Activated T-cell treated with anti-CD3 and anti-CD28 coated beads, Interleukin-2, amount 50 U/mL, for 48 hours (primary cell): ENCODE results near the gene NRGN.

Source experiments
- DNase-seq, 2 experiments: peaks; one replicate each; pipeline ENCODE4 v3.0.0-alpha.2; 2020

NRGN gene

DNA sequence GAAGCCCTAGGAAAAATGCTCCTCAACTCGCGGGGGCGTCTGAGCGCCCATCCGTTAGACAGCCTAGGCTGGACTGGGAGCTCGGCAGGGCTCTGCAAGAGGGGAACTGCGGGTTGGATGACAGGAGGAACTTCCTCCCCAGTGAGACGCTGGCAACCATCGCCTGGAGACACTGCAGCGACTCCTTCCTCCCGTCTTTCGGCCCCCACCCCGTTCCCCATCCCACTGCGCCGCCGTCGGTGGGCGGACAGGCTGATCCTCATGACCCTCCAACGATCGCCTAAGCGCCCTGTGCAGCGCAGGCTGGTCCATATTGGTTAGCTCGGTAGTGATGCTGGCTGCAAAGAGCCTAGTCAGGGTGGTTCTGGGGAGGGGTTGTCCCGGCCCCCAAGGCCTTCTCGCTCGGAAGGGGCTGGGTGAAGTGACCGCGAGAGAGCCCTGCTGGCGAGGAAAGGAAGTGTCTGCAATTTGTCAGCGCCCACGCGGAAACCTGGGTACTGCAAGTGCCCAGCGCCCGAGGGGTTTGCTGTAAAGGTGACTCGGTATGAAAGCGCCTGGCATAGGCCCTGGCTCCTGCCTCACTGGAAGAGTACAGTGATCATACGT, 638 bp downstream of the NRGN start:
- DNase-seq = peak; percentile 74 to 81

DNA sequence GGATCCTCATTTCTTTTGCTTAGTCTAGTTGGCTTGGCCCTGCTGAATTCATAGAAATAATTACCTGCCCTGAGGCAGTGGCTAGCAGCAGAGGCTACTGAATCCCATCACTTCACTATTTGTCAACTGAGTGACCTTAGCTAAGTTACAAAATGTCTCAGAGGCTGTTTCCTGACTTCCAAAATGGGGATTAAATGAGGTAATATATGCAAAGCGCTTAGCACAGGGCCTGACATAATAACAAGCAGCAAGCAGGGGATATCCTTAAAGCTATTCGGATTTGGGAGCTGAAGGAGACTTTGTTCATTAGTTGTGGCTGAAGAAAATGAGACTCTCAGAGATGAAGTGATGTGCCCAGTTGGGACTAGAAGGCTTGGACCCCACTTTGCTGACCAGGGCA, 2.8 kb downstream of the NRGN start:
- DNase-seq = no peak

DNA sequence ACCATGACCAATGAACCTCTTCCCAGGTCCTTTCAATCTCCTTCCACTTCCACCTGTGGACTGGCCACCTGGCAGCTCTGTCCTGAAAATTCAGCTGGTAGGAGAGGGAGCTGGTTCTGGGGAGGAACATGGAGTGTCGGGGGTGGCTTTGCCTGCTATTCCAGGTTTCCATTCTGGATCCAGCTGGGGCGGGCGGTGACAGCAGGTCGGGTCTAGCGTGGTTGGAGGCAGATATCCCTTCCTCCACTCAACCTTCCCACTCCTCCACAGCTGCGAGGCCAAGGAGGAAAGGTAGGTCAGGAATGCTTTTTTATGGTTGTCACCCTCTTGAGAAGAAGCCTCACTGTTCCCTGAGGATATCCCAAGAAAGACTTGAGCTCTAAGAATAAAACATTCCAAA, 3.3 kb downstream of the NRGN start:
- no peak for DNase-seq

DNA sequence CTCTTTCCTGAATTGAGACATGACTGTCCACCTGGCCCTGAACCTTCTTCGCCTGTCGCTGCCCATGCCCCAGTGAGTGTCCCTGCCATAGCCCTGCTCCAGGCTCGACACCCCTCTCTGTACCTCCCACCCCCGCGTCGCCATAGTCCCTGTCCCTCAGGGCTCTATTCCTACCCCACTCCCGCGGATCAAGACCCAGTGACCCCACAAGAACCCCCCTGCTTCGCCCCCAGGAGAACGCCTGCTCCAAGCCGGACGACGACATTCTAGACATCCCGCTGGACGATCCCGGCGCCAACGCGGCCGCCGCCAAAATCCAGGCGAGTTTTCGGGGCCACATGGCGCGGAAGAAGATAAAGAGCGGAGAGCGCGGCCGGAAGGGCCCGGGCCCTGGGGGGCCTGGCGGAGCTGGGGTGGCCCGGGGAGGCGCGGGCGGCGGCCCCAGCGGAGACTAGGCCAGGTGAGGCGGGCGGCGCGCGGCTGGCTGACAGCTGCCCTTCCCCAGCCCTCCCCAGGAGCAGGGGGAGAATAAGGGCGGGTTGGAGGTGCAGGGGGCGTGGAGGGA, 5.6 kb downstream of the NRGN start:
- DNase-seq = no peak

DNA sequence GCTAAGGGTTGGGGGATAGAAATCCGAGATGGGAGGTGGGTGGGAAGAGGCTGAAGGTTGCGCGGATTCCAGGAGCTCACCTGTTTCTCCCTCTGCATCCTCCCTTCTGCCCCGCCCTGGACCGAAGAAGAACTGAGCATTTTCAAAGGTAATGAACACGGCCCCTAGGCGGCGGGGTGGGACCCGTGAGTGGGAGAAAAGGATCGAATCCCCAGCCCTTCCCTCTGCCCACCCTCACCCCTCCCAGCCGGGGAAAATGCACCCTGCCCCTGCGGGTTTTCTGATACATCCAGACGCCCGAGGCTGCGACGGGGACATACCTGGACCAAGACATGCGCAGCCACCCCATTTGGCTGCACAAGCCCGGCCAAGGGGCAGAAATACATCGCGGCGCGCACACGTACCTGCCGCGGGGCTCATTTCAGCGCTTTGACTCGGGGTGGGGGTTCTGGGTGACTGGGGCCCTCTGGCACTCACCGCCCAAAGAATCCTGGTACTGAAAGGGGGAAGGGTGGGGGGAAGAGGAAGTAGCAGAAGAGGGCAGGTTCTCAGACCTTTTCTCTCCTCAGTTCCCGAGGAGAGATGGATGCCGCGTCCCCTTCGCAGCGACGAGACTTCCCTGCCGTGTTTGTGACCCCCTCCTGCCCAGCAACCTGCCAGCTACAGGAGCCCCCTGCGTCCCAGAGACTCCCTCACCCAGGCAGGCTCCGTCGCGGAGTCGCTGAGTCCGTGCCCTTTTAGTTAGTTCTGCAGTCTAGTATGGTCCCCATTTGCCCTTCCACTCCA, 6.3 kb downstream of the NRGN start:
- DNase-seq = peak; percentile 59 to 67

DNA sequence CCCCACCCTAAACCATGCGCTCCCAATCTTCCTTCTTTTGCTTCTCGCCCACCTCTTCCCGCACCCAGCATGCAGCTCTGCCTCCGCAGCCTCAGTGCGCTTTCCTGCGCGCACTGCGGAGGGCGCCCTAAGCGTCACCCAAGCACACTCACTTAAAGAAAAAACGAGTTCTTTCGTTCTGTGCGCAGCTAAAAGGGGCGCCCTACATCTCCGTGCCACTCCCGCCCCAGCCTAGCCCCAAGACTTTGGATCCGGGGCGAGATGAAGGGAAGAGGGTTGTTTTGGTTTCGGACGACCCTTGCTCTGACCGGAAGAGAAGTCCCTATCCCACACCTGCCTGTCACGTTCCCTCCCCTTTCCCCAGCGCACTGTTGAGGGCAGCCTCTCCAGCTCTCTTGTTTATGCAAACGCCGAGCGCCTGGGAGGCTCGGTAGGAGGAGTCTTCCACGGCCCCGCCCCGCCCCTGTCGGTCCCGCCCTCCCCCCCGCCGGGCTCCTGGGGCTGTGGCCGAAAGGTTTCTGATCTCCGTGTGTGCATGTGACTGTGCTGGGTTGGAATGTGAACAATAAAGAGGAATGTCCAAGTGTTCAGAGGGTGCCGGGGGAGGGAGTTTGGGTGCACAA, 7.0 kb downstream of the NRGN start:
- peak; percentile 82 to 86 for DNase-seq

DNA sequence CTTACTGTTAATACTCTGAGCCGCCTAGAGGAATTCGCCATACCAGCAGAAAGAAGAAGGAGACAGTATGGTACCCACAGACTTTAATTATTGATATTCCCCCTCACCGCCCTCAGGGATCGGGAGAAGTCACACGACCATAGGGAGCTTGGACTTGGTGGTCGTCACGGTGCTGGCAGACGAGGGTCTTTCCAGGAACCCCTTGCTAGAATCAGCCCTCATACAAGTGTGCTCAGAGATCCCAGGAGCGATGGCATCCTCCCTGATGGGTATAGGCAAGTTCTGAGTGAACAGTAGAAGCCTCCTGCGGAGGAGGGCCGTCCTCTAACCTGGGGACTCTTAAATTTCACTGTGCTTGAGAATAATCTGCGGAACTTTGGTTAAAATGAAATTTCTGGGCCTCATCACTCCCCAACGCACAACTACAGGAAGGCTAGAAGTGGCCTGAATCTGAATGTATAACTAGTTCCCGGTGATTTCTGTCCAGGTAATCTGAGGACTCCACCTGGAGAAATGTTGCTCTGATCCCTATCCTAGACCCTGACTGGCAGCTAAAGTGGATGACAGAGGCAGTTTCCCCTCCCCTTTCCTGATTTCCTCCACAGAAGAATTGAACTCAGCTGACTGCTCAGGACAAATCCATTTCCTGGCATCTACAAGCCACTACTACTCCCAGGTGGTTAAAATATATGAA, 7.8 kb downstream of the NRGN start:
- DNase-seq = no peak

DNA sequence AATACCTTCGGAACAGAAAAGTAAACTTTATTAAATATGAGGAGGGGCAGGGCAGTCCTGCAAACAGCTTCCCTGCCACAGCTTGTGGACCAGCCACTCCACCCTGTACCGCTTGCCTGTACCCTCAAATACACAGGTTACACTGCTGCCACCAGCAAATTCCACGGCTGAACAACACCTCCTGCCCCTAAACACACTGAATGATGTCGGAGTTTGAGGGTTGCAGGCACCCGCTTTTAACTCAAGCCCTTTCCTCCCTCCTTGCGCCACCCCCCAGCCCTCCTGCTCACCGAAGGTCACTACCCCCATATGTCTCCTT, 8.3 kb downstream of the NRGN start:
- DNase-seq = no peak

DNA sequence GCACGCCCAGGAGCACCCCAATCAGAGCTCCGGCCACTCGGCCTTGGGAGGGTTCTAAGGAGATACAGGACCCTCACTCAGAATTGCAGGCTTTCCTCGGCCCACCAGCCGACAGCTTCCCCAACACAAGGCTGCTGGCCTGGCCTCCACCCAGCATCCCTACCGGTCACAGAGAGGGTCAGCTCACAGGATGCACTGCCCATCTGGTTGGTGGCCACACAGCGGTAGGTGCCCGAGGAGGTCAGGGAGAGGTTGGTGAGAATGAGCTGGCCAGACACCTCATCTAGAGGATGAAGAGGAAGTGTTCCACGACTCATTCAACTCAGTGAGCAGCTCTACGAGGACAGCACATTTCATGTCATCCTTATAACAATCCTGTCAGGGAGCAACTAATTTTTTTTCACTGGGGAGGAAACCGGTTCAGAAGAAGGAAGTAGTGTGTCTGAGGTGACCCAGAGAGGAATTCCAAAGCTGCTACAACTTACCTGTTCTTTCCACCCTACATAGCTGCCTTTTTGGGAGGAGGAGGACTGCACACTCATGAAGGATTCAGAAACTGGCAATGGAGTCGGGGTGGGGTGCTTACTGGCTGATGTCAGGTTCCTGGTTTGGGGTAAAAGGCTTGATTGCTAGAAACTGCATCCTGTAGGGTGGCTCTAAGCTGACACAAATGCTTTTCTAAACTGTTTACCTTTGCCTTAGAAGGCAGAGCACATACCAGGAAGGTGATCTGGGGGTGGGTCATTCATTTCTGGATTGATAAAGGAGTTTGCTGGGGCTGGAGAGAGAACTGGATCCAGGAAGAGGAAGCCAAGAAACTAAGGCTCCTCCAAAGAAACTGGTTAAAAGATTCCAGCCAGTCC, 9.0 kb downstream of the NRGN start:
- no peak for DNase-seq

DNA sequence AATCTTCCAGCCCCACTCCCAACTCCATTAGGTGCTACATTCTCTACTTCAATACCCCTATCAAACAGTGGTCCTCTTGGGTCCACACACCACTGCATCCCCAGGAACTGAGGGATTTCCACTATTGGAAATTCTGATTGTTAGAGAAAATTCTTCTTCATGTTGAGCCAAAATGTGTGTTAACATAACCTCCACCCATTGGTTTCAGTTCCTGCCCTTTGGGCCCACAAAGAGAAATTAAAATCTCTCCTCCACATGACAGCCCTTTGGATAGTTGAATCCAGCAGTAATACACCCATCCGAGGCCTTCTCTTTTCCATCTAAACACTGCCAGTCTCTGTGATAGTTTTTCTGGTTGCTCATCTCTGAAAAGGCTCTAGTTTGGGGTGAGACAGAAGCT, 10.2 kb downstream of the NRGN start:
- no peak for DNase-seq

DNA sequence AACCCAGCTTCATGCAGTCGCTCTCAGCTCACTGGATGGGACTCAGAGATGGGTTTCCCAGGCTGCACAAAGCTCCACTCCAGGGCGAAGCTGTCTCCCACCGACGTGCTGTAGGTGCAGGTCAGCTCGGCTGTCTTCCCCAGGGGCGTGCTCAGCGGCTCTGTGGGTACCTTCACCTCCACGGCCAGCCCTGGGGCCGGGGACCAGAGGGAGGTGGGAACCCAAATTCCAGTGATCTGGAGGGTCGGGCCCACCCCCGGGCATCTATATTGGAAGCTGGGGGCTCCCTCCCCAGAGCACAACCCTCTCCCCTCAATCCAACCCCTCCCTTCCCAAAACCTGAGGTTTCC, 11.6 kb downstream of the NRGN start:
- DNase-seq = no peak

DNA sequence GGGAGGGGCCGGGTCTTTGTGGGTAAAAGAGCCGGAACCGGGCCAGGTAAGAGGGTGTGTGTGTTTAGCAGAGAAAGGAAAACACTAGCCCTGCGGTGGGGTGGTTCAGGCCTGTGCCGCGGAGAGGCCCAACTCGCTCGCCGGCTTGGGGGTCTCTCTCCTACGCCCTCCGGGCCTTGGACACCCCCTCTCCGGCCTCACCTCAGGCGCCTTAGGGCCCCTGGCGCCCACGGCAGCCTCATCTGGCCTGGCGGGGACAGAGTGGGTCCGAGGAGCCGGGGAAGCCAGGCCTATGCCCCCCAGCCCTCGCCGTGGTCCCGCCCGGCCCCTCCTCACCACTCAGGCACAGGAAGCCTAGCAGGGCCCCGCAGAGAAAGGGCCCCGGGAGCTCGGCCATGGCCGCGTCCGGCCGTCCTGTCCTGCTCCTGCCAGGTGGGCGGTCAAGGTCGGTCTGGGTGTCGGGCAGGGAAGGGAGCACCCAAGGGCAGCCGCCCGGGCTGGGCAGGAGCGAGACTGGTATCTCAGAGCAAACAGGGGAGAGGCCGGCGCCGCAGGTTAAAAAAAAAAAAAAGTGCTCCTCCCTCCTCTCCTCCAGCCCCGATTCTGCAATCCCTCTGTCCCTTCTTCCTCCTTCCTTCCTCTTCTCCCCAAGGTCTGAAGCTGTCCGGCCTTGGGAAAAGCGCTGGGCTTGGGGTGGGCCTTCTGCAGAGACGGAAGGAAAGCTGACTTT, 12.2 kb downstream of the NRGN start, which contains the start of gene VSIG2:
TSS of gene VSIG2 (minus strand) at position 515 of the 730 bp plus-strand sequence. CDS start at position 397, 118 bp downstream.
- no peak for DNase-seq

DNA sequence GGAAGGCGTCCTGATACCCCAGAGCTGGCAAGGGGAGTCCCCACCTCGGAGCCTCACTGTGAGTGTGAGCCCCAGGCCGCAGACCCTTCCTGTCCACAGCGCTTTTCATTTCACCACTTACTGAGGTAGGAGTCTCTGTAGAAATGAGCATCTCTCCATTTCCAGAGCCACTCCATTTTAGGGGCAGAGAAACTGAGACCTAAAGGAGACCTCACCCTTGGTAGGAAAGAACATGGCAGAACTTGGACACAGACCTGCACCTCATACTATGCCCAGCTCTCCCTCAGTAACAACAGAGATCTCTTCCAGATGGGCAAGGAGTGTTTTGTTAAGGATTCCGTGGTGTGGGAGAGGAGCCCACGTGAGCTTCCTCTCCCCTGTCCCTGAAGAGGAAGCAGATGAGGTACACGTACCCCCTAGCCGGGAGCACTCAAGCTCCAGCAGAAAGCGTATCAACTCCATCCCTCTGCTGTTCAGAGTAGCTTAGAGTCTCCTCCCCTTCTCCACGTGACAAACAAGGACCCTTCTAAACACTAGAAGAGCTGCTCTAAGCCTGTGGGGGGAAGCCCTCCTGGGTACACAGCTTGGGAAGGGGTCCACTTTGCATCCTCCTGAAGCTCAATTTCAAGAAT, 12.8 kb downstream of the NRGN start:
- DNase-seq = no peak

DNA sequence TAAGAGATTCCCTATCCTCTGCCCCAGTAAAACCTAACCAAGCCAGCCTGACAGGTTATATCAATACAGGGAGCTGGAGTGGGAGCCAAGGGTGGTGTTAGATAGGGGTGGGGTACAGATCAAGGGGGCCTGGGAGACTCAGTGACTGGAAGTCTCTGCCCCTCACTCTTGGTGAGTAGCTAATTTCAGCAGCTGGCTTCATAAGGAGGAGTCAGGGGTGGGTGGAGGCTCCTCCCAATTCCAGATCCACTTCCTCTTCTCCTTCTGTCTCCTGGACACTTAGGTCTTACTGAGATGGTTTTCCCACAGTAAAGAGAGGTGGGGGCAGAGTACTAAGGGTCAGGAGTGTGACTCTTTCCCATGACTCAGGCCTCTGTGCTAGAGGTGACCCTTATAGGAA, 13.5 kb downstream of the NRGN start:
- DNase-seq = no peak

DNA sequence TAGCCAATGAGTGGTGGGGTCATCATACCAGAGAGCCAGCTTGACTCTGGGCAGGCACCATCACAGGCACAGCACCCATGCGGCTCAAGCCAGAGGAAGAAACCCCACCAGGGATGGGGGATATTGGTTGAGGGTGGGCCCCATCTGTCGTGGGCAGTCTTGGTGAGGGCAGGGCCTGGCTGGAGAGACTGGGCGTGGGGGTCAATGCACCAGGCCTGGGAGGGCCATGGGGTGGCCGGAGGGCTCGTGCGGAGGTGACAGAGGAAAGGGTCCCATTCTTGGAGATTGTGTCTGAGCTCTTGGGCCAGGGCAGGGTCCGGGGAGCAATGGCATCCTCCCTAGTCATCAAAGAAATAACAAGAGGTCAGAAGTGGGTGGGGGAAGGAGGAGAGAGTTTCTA, 13.9 kb downstream of the NRGN start:
- DNase-seq = no peak

DNA sequence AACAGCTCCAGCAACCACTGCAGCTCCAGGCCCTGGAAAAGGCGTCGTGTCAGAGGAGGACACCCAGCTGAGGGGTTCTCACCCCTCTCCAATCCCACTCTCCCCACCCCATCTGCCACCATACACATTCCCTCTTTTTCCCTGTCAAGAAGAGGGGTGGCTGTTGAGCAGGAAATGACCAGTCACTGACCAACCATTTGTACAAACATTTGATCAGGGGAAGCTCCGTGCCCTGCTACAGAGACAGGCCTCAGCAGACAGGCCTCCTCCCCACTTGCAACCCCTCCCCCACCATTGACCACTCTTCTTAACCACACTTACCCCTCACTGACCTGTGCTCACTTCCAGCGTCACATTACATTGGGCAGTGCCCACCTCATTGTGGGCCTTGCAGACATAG, 14.6 kb downstream of the NRGN start:
- DNase-seq = no peak

DNA sequence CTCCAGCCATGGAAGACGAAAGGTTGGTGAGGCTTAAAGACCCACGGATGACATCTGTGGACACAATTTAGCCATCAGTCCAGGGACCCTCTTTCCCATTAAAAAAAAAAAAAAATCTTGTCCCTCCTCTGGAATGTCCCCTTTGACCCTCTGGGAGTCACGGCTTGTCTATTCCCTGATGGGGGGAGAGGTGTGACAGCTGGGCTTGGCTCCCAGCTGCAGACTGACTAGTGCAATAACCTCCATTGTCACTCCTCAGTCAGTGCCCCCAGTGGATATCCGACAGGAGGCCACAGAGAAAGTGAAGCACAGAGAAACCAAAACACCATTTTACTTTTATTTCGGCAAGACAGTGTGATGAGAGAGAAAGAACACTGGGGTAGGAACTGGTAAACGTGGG, 15.0 kb downstream of the NRGN start:
- DNase-seq = no peak

DNA sequence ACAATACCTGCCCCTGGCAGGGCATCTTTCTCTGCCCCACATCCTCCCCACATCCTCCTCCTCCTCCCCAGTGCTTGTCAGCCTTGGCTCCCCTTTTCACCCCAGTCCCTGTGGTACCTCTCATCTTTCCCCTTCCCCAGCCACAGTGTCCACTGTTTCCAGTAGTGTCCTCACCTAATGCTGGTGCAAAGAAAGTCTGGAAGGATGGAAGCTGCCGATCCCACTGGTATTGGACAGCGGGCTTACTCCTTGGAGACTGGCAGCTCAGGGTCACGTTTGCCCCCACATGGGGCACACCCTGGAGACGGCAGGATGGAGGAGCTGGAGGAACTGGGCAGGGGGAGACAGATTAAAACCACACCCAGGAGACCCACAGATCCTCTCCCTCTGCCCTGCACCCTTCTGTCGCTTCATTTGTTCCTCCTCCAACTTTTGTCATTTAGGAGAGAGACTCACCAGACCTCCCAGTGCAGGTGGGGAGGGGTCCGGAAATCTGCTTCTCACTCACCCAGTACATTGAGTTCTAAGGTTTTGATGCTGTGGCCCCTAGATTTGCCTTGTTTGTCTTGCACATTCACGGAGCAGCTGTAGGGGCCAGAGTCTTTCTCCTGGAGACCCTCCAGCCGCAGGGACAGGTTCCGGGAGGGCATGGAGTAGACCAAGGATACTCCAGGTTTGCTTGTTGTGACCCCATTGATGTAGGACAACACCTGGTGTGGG, 16.5 kb downstream of the NRGN start:
- no peak for DNase-seq

DNA sequence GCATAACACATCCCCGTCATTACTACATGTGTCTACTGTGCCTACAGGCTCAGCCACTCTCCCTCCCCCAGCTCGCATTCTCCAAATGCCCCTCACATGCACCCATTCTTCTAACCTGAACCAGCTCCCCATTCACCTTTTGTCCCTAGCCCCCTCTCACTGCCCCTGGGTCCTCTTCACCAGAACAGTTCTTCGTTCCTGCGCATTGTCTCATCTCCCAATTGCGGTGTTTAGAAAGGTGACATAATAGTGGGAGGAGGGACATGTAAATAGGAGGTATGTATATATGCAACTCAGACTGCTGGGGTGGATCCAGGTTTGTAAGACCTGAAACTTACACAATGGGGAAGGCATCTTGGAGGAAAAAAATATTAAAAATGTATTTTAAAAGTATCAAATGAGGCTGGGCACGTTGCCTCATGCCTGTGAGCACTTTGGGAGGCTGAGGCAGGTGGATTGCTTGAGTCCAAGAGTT, 17.0 kb downstream of the NRGN start:
- no peak for DNase-seq

DNA sequence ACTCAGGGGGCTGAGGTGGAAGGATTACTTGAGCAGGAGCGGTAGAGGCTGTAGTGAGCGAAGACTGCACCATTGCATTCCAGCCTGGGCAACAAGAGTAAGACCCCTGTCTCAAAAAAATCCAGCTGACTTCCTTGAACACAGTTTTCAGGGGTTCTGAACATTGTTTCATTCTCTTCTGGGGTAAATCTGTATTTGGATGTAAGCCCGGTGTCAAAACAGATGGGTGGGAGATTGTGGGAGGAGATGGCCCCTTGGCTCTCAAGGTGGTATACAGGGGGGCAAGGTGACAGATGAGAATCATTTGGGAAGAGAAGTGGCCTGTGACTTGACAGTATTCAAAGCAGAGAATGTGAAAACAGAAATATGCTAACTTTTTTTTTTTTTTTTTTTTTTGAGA, 17.6 kb downstream of the NRGN start:
- no peak for DNase-seq
